HG03159 (cell line): ENCODE data around the gene NPSR1.
"Not testable (repeated sequence)": the region's sequence is repeated elsewhere in the genome, so short reads cannot be mapped to it uniquely, and the experiment has no call there.

ENCODE experiments used
- ATAC-seq: cut with Tn5 transposase; IDR thresholded peaks from one replicate; pipeline ENCODE4 v1.9.1; 2021; ENCODE audit warnings: mild to moderate bottlenecking, moderate library complexity; ENCODE audit not compliant: unreplicated experiment

The NPSR1 gene

GRCh38 chr7:34867341-34867740, 209.3 kb downstream of the NPSR1 start:
- not testable (repeated sequence) for ATAC-seq

- not testable (repeated sequence) for ATAC-seq
These were observed 210.6 kb downstream of the NPSR1 start for GRCh38 chr7:34868602-34869001.

- ATAC-seq: no peak
These were observed 211.0 kb downstream of the NPSR1 start for GRCh38 chr7:34869057-34869456.

- not testable (repeated sequence) for ATAC-seq
These were observed 212.0 kb downstream of the NPSR1 start for GRCh38 chr7:34870041-34870440.

- ATAC-seq: not testable (repeated sequence)
These were observed 216.3 kb downstream of the NPSR1 start for GRCh38 chr7:34874329-34874728.

GRCh38 chr7:34875481-34875880, 217.5 kb downstream of the NPSR1 start:
- ATAC-seq: no peak

- not testable (repeated sequence) for ATAC-seq
These were observed 221.1 kb downstream of the NPSR1 start for GRCh38 chr7:34878944-34879735.

GRCh38 chr7:34879871-34880270, 221.9 kb downstream of the NPSR1 start:
- no peak for ATAC-seq

GRCh38 chr7:34883855-34884254, 225.8 kb downstream of the NPSR1 start:
- not testable (repeated sequence) for ATAC-seq

- ATAC-seq: no peak
These were observed 228.8 kb downstream of the NPSR1 start for GRCh38 chr7:34886856-34887255.

GRCh38 chr7:34889951-34890350, 231.9 kb downstream of the NPSR1 start:
- no peak for ATAC-seq

- ATAC-seq: no peak
These were observed 237.2 kb downstream of the NPSR1 start for GRCh38 chr7:34895202-34895601.
